C4-2B (cell line): Measurements from ENCODE around the gene TSC22D1.

Experiments used
- H3K27ac ChIP-seq: fragments of 450-650 bp; 2 replicates; pipeline ENCODE4 v1.5.1; 2017
- CTCF ChIP-seq: fragments of 450-650 bp; conservative IDR thresholded peaks from 2 replicates; pipeline ENCODE4 v1.5.1; 2017; ENCODE audit warnings: mild to moderate bottlenecking
- ZFX ChIP-seq: fragments of 450-650 bp; IDR thresholded peaks from 2 replicates; pipeline ENCODE4 v1.6.1; 2017

The TSC22D1 gene

GRCh38 chr13:44435142-44435918, 140.8 kb downstream of the TSC22D1 start:
- peak overlapping the region; percentile 95 for H3K27ac ChIP-seq
- TF ChIP-seq CTCF (no peak), ZFX (no peak)

GRCh38 chr13:44434766-44435141, 141.4 kb downstream of the TSC22D1 start:
- peak overlapping the region; percentile 95 for H3K27ac ChIP-seq
- TF ChIP-seq CTCF = no peak

- TF ChIP-seq CTCF (no peak), ZFX (no peak)
- H3K27ac ChIP-seq = peak overlapping the region; percentile 95
Observed at GRCh38 chr13:44433863-44434765, 142.0 kb downstream of the TSC22D1 start.

- TF ChIP-seq CTCF = no peak
- H3K27ac ChIP-seq = no peak overlapping the region
Observed at GRCh38 chr13:44432650-44433049, 143.5 kb downstream of the TSC22D1 start.

- H3K27ac ChIP-seq = 0 out of 2 replicates have a peak overlapping the region, but pooled peaks have one; percentile 29
Observed at GRCh38 chr13:44431150-44431549, 145.0 kb downstream of the TSC22D1 start.

GRCh38 chr13:44429311-44429710, 146.8 kb downstream of the TSC22D1 start:
- TF ChIP-seq CTCF (no peak), ZFX (no peak)
- no peak overlapping the region for H3K27ac ChIP-seq

More at GRCh38 chr13:44431150-44431549, 145.0 kb downstream of the TSC22D1 start:
- TF ChIP-seq CTCF = no peak
- TF ChIP-seq ZFX = no peak

- no peak overlapping the region for H3K27ac ChIP-seq
- TF ChIP-seq CTCF (no peak), ZFX (no peak)
Observed at GRCh38 chr13:44426461-44426860, 149.7 kb downstream of the TSC22D1 start.
